Measurements from ENCODE around the gene TMLHE. TPM values are rescaled to one million over a fixed set of nuclear protein-coding genes. Genes with fewer than 3 reads are reported as not detected.
"Not testable (repeated sequence)": the region's sequence is repeated elsewhere in the genome, so short reads cannot be mapped to it uniquely, and the experiment has no call there.

Gene TMLHE
- total and polyA plus RNA-seq, 3 experiments from 2014 or later = 8.9 to 12.8 (median 10.0) TPM

- H3K4me3 ChIP-seq (ENCODE audit: low read length); DNase-seq; H3K27me3 ChIP-seq (ENCODE audit: insufficient read depth, low read length, poor library complexity, severe bottlenecking); H3K9me3 ChIP-seq (ENCODE audit: low read length); H3K36me3 Mint-ChIP-seq; CTCF ChIA-PET; H3K27ac Mint-ChIP-seq; H3K9me3 Mint-ChIP-seq; POLR2A ChIA-PET; H3K4me1 ChIP-seq (ENCODE audit: insufficient read depth, low read length); H3K27ac ChIP-seq (ENCODE audit: low read depth, low read length); H3K4me3 Mint-ChIP-seq; H3K27me3 Mint-ChIP-seq; H3K4me1 Mint-ChIP-seq; H3K36me3 ChIP-seq (ENCODE audit: insufficient read depth, low read length): not testable (repeated sequence)
These were observed 7.4 kb upstream of the TMLHE start for GRCh38 chrX:155620110-155620509.

- no peak overlapping the region for H3K4me3 ChIP-seq (ENCODE audit: low read length)
- no peak overlapping the region for H3K27ac ChIP-seq (ENCODE audit: low read depth, low read length)
- CTCF ChIA-PET = no interaction called here
- peaks cover 15 to 22% (median 17%) of the 10 kb centered on the region in 3 donors for H3K4me1 Mint-ChIP-seq
- peaks cover 0 to 1% (median 0%) of the 10 kb centered on the region in 5 donors for H3K9me3 Mint-ChIP-seq
- no peak overlapping the region for H3K4me3 Mint-ChIP-seq
- H3K9me3 ChIP-seq (ENCODE audit: low read length) = no peaks in the 10 kb centered on the region
- POLR2A ChIA-PET = interaction anchor here (0.6 kb wide), 1 partner anchor 17 kb away, joined by 4 read pairs; no protein-coding TSS in a partner anchor
- H3K4me1 ChIP-seq (ENCODE audit: insufficient read depth, low read length) = peaks cover 11% of the 10 kb centered on the region
- H3K27me3 ChIP-seq (ENCODE audit: insufficient read depth, low read length, poor library complexity, severe bottlenecking) = no peaks in the 10 kb centered on the region
- no peaks in the 10 kb centered on the region for H3K36me3 ChIP-seq (ENCODE audit: insufficient read depth, low read length)
- H3K36me3 Mint-ChIP-seq = peaks cover 0 to 9% (median 0%) of the 10 kb centered on the region in 3 donors
- H3K27ac Mint-ChIP-seq = no peak overlapping the region
- H3K27me3 Mint-ChIP-seq = no peaks in the 10 kb centered on the region
- no peak for DNase-seq
These were observed 3.2 kb upstream of the TMLHE start for GRCh38 chrX:155615938-155616337.

GRCh38 chrX:155613927-155614559, 1.3 kb upstream of the TMLHE start:
- Mint-ChIP-seq H3K4me3 (peak overlapping the region in 2 of 7 donors; percentile 14 to 82), H3K9me3 (peaks cover 0 to 1% (median 0%) of the 10 kb centered on the region in 5 donors), H3K36me3 (peaks cover 0 to 10% (median 0%) of the 10 kb centered on the region in 3 donors), H3K4me1 (peaks cover 18 to 37% (median 31%) of the 10 kb centered on the region in 3 donors), H3K27me3 (no peaks in the 10 kb centered on the region), H3K27ac (peak overlapping the region in 1 of 8 donors; percentile 48)
- H3K27me3 ChIP-seq (ENCODE audit: insufficient read depth, low read length, poor library complexity, severe bottlenecking) = no peaks in the 10 kb centered on the region
- H3K9me3 ChIP-seq (ENCODE audit: low read length) = no peaks in the 10 kb centered on the region
- H3K4me1 ChIP-seq (ENCODE audit: insufficient read depth, low read length) = peaks cover 11% of the 10 kb centered on the region
- no peak for DNase-seq
- no peaks in the 10 kb centered on the region for H3K36me3 ChIP-seq (ENCODE audit: insufficient read depth, low read length)
- H3K4me3 ChIP-seq (ENCODE audit: low read length) = no peak overlapping the region
- ChIA-PET CTCF (no interaction called here), POLR2A (no interaction called here)
- no peak overlapping the region for H3K27ac ChIP-seq (ENCODE audit: low read depth, low read length)

- peaks cover 0 to 7% (median 4%) of the 10 kb centered on the region in 5 donors for H3K9me3 Mint-ChIP-seq
- no peaks in the 10 kb centered on the region for H3K27me3 Mint-ChIP-seq
- POLR2A ChIA-PET = no interaction called here
- DNase-seq = no peak
- Histone ChIP-seq H3K4me3 (ENCODE audit: low read length) (peak overlapping the region; percentile 86), H3K27me3 (ENCODE audit: insufficient read depth, low read length, poor library complexity, severe bottlenecking) (no peaks in the 10 kb centered on the region), H3K9me3 (ENCODE audit: low read length) (no peaks in the 10 kb centered on the region), H3K4me1 (ENCODE audit: insufficient read depth, low read length) (peaks cover 11% of the 10 kb centered on the region), H3K36me3 (ENCODE audit: insufficient read depth, low read length) (no peaks in the 10 kb centered on the region), H3K27ac (ENCODE audit: low read depth, low read length) (peak overlapping the region; percentile 84)
- peak overlapping the region; percentile 37 to 95 (median 90) for H3K4me3 Mint-ChIP-seq
- peaks cover 22 to 64% (median 48%) of the 10 kb centered on the region in 3 donors for H3K4me1 Mint-ChIP-seq
- H3K27ac Mint-ChIP-seq = peak overlapping the region in 5 of 8 donors; percentile 91 to 97 (median 95)
- H3K36me3 Mint-ChIP-seq = peaks cover 0 to 13% (median 6%) of the 10 kb centered on the region in 3 donors
- CTCF ChIA-PET = no interaction called here
These were observed 1.4 kb downstream of the TMLHE start for GRCh38 chrX:155611302-155611701.

- H3K9me3 Mint-ChIP-seq = peaks cover 4 to 49% (median 34%) of the 10 kb centered on the region in 5 donors
These were observed 19.8 kb downstream of the TMLHE start for GRCh38 chrX:155592981-155593380.

GRCh38 chrX:155592331-155592730, 20.4 kb downstream of the TMLHE start:
- POLR2A ChIA-PET = no interaction called here
- Mint-ChIP-seq H3K9me3 (peaks cover 5 to 54% (median 35%) of the 10 kb centered on the region in 5 donors), H3K36me3 (peaks cover 7 to 54% (median 32%) of the 10 kb centered on the region in 3 donors), H3K4me1 (peaks cover 0 to 7% (median 0%) of the 10 kb centered on the region in 3 donors), H3K27me3 (no peaks in the 10 kb centered on the region), H3K27ac (no peak overlapping the region), H3K4me3 (no peak overlapping the region)
- Histone ChIP-seq H3K4me3 (ENCODE audit: low read length) (no peak overlapping the region), H3K4me1 (ENCODE audit: insufficient read depth, low read length) (no peaks in the 10 kb centered on the region), H3K27me3 (ENCODE audit: insufficient read depth, low read length, poor library complexity, severe bottlenecking) (no peaks in the 10 kb centered on the region), H3K27ac (ENCODE audit: low read depth, low read length) (no peak overlapping the region), H3K9me3 (ENCODE audit: low read length) (peaks cover 5% of the 10 kb centered on the region), H3K36me3 (ENCODE audit: insufficient read depth, low read length) (no peaks in the 10 kb centered on the region)
- CTCF ChIA-PET = no interaction called here
- no peak for DNase-seq

More at GRCh38 chrX:155592981-155593380, 19.8 kb downstream of the TMLHE start:
- Histone ChIP-seq H3K36me3 (ENCODE audit: insufficient read depth, low read length) (no peaks in the 10 kb centered on the region), H3K4me3 (ENCODE audit: low read length) (no peak overlapping the region), H3K27ac (ENCODE audit: low read depth, low read length) (no peak overlapping the region), H3K9me3 (ENCODE audit: low read length) (peaks cover 5% of the 10 kb centered on the region), H3K4me1 (ENCODE audit: insufficient read depth, low read length) (no peaks in the 10 kb centered on the region), H3K27me3 (ENCODE audit: insufficient read depth, low read length, poor library complexity, severe bottlenecking) (no peaks in the 10 kb centered on the region)
- peak overlapping the region in 1 of 8 donors; percentile 65 for H3K27ac Mint-ChIP-seq
- H3K4me3 Mint-ChIP-seq = no peak overlapping the region
- ChIA-PET POLR2A (no interaction called here), CTCF (no interaction called here)
- H3K4me1 Mint-ChIP-seq = peaks cover 0 to 7% (median 0%) of the 10 kb centered on the region in 3 donors
- H3K27me3 Mint-ChIP-seq = no peaks in the 10 kb centered on the region
- H3K36me3 Mint-ChIP-seq = peaks cover 7 to 49% (median 31%) of the 10 kb centered on the region in 3 donors
- no peak for DNase-seq

- Mint-ChIP-seq H3K36me3 (peaks cover 6 to 51% (median 6%) of the 10 kb centered on the region in 3 donors), H3K4me3 (peak overlapping the region in 3 of 7 donors; percentile 22 to 63 (median 39)), H3K4me1 (peaks cover 10 to 35% (median 34%) of the 10 kb centered on the region in 3 donors), H3K27me3 (no peaks in the 10 kb centered on the region), H3K27ac (peak overlapping the region; percentile 32 to 82 (median 43)), H3K9me3 (peaks cover 0 to 40% (median 18%) of the 10 kb centered on the region in 5 donors)
- H3K27me3 ChIP-seq (ENCODE audit: insufficient read depth, low read length, poor library complexity, severe bottlenecking) = no peaks in the 10 kb centered on the region
- H3K4me1 ChIP-seq (ENCODE audit: insufficient read depth, low read length) = peaks cover 6% of the 10 kb centered on the region
- H3K36me3 ChIP-seq (ENCODE audit: insufficient read depth, low read length) = no peaks in the 10 kb centered on the region
- no peaks in the 10 kb centered on the region for H3K9me3 ChIP-seq (ENCODE audit: low read length)
- DNase-seq = peak in 1 of 5 donors; percentile 13
- ChIA-PET POLR2A (no interaction called here), CTCF (no interaction called here)
- H3K4me3 ChIP-seq (ENCODE audit: low read length) = no peak overlapping the region
- no peak overlapping the region for H3K27ac ChIP-seq (ENCODE audit: low read depth, low read length)
These were observed 35.1 kb downstream of the TMLHE start for GRCh38 chrX:155577682-155578081.

- Histone ChIP-seq H3K27ac (ENCODE audit: low read depth, low read length) (no peak overlapping the region), H3K4me1 (ENCODE audit: insufficient read depth, low read length) (no peaks in the 10 kb centered on the region), H3K36me3 (ENCODE audit: insufficient read depth, low read length) (no peaks in the 10 kb centered on the region), H3K4me3 (ENCODE audit: low read length) (no peak overlapping the region), H3K27me3 (ENCODE audit: insufficient read depth, low read length, poor library complexity, severe bottlenecking) (no peaks in the 10 kb centered on the region), H3K9me3 (ENCODE audit: low read length) (no peaks in the 10 kb centered on the region)
- H3K4me1 Mint-ChIP-seq = peaks cover 0 to 4% (median 0%) of the 10 kb centered on the region in 3 donors
- CTCF ChIA-PET = no interaction called here
- POLR2A ChIA-PET = no interaction called here
- no peak for DNase-seq
- H3K27me3 Mint-ChIP-seq = no peaks in the 10 kb centered on the region
- H3K4me3 Mint-ChIP-seq = no peak overlapping the region
- H3K9me3 Mint-ChIP-seq = peaks cover 0 to 6% (median under 1%) of the 10 kb centered on the region in 5 donors
- H3K27ac Mint-ChIP-seq = no peak overlapping the region
- peaks cover 3 to 14% (median 4%) of the 10 kb centered on the region in 3 donors for H3K36me3 Mint-ChIP-seq
These were observed 49.7 kb downstream of the TMLHE start for GRCh38 chrX:155563099-155563498.

Data from CD8-positive, alpha-beta memory T cell (primary cell).